ENCODE results near the gene DSTN.

The DSTN gene

DNA sequence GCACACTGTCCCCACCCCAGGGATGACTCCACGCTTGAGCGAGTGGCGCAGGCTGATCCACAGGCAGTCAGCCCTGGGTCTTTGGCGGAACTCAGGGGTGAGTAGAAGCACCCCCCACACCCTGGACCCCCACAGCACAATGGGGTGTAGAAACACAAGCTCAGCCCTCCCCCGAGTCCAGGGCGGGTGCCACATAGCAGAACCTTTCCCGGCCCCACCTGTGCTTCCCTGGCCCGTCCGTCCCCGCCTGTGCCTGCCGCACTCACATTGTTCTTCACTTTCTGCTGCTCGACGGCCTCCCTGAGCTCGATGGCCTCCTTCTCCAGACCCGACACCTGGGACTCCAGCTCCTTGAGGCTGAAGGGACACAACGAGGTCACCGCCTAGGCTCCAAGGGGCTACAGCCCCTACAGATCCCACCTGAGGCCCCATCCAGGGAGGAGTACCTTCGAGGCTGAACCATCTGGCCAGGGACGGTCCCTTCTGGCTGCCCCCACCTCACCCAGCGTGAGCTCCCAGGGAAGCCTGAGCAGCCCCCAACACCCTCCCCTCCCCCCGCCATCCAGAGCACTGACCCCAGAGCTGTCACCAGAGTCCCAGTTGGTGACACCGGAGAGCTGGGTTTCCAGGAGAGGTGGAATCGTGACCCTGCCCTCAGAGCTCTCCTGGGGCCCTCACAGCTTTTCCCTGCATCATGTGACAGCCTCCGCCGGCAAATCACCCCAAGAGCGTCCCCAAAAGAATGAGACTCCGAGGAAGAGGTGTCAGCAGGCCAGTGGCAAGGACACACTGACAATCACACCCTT is 55.6 kb downstream of the DSTN start:
- DNase-seq: no peak

DNA sequence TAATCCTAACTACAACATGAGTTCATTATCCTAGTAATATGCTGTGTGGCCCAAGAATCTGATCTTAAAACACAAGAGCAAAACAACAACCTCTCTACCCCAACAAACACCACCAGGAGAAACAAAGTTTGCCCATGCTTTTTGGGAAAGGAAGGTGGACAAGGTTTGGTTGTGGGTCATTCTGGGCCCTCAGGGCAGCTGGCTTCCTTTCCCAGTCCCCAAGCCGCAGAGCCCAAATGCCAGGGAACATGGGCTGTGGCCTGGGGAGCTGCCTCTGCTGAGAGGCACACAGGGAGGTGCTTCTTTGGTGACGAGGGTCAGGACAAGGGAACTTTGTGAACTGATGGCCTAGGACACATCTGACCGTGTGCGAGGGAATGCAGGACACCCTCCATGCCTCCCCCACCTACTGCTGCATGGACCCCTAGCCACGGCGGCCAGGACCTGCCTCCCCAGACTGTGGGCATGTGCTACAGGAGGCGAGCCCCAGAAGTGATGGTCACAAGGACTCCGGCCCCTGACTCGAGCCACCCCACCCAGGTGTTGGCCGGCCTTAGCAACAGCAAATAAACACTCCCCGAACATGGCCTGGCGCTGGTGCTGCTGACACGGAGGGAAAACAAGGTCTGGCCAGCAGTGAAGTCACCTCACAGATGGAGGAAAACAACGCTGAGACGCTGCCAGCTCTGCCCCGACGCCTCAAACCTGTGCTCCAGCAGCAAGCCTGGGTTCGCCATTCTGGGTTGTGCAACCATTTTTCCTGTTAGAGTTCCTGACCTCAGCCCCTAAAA is 56.5 kb downstream of the DSTN start:
- DNase-seq: no peak

DNA sequence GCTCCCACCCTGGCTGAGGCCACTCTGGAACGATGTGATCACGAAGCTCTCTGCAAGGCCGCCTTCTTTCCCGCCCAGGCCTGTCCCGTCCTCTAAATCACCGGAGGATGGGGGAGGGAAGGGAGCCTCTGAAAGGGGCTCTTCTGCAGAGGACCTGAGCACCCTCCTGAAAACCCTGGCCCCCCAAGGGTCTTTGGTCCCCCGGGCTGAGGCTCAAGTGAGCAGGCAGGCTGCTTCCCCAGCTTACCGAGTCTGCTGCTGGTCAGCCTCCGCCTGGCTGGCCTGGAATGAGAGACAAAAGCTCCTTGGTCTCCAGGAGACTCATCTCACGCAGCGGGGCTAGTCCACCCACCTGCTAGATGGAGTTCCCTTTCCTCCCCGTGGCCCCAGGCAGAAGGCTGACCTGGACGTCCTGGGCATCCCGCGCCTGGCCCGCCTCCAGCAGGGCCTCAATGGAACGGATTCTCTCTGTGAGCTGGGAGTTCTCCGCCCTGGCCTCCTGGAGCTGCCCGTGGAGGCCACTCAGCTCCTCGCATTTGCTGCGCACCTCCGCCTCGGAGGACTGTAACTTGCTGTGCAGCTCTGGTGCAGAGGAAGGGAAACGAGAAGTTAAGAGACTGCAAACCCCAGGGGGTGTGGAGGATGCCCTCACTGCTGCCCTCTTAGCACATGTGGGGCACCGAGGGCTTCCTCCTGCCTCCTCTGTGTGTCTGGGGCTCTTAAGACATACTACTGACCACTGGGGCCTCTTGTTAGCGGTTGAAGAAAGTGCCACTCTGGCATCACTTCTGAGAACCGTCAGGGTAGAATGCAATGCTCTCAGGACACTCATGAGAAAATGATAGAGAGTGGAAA is 57.5 kb downstream of the DSTN start:
- no peak for DNase-seq

DNA sequence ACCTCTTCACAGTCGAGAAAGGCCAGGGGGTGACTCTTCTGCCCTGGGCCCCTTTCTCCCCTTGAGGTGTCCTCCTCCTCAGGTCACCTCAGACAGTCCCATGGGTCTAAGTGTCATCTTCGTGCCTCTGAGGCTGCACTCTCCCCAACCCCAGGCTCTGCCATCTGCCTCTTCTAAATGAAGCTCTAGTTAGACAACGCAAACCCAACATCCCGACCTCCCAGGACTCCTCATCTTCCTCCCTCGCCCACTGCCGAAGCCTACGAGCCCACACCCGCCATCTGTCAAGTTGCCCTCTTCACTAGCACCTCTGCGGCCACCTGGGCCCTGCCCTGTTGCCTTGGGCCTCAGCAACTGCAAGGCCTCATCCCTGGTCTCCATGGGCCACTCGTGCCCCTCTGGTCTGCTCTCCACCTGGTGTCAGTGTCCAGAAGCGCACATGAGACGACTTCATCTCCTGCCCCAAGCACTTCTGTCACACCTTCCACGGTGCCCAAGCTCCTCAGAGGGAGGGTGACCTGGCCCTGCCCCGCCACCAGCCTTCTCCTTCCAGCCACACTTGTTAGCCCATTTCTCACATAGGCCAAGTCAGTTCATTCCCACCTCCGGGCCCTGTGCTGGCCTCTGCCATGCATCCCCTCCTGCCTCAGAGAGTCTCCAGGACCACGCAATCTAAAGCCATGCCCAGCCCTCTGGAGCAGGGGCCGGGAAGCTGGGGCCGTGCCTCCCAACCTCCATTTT is 58.4 kb downstream of the DSTN start:
- no peak for DNase-seq

DNA sequence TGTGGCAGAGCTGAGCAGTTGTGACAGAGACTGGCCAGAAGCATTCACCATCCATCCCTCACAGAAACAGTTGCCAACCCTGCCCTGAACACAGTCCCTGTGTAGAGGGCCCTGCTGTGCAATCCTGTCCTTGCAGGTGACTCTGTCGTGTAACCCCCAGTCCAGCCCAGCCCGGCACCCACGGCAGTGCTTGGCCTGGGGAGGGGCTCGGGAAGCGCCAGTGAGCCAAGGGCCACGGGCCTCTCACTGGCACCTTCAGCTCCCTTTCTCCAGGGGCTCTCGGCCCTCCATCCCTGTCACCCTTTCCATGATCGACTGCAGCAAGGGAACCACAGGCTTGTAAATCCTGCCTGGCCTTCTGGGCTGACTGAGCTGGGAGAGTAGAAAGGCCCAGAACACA is 59.1 kb downstream of the DSTN start:
- no peak for DNase-seq

DNA sequence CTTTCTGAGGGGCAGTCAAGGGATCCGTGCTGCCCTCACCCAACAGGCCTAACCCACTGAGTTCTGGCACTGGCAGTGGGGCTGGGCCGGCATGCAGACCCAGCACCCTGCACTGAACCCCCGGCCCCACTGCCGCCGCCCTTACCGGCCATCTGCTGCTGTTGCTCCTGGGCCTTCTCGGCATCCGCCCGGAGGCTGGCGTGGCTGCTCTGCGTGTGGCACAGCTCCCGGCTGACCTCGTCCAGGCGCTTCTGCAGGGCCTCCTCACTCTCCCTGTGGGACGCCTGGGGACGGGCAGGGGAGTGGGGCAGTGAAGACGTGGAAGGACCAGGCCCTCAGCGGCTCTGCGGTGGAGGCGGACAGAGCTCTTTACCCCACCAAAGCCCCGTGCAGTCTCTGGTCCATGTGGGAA is 59.8 kb downstream of the DSTN start:
- no peak for DNase-seq

DNA sequence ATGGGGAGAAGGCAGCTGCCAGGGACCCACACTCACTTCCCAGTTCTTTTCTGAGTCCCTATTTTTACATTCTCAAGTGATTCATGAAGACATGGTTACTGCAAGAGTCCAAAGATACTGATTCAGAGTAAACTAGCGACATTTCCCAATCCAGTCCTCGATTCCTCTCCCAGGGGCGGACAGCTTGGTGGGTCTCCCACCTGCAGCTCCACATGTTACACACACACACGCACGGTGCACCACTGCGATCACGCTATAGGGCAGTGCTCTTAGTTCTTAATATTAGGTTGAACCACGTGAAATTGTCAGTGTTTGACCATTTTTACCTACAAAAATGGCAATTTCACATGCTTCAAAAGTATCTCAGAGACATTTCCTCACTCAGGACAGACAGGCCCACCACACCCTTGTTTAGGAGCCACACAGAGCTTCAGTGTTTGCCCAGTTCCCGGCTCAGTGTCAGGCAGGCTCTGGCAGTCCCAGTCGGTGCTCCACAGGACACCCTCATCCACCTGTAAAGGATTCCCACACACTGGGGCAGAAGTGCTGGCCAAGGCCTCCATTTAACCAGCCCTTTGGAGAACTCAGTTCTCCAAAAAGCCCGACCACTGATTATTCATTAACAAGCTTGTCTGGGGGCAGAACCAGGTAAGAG is 60.4 kb downstream of the DSTN start:
- DNase-seq: no peak

DNA sequence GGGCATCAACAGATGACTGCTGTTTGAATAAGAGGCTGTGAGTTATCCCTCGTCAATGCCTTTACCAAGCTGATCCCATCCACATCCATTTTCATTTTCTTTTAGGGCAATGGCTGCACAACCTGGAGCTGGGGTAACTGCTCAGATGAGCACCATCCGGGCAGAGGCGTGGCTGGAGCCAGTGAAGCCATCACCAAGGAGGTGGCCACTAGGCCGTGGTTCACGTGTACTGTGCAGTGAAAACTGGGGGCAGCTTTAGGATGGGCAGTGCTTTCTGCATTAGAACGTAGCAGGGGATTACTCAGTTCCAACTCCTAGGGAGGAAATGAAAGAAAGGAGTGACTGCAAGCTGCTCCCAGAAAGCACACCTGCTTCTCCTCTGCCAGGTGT is 60.9 kb downstream of the DSTN start:
- no peak for DNase-seq

DNA sequence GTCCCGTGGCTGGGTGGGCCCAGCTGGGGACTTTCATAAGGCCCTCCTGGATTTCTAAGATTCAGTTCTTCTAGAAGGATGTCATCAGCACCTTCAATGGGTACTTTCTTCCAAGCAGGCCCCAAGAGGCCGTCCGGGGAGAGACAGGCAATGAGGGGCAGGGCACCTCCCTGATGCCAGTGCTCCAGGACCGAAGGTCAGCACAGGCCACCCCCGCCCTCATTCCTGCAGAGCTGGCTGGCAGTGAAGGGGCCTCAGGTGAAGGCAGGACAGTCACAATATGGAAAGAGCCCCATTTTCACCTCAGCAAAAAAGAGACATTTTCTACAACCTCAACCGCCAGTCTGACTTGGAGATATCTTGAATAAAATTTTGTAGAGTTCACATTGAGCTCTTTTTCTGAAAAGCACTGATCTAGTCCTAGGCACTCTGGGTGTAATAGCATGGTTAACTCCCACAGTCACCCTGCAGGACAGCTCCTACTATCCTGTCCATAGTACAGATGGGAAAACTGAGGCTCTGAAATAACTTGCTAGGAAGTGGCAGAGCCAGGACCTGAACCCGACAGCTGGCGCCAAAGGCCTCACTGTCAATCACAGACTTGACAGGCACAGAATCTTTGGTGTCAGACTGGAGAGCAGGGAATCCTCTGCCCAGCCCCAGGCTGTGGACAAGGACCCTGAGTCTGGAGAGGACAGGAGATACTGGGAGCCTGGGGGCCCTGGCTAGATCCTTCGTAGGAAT is 61.9 kb downstream of the DSTN start:
- no peak for DNase-seq

DNA sequence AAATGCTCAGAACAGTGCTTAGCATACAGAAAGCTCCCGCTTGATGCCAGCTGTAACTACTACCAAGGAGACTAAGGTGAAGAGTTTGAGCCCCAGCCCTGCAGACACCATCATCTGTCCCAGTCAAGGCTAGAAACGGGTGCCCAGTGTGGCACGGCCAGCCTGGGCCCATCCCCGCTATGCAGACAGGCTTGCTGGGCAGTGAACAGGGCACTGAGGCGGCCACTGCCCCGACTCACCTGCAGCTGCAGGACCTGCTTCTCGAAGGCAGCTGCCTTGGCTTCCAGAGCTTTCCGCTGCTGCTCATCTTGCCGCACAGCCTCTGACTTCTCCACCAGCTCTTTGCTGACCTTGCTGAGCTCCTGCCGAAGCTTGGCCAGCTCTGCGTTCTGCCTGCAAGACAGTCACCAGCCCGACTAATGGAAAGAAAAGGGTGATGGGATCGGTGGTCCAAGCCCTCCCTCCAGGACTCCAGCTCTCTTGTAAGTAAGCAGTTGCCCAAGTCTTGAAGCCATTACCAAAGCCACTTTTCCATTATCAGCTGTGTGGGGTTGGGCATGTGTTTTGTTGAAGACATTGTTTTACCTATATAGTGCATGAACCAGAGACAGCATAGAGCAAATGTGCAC is 63.5 kb downstream of the DSTN start:
- no peak for DNase-seq

DNA sequence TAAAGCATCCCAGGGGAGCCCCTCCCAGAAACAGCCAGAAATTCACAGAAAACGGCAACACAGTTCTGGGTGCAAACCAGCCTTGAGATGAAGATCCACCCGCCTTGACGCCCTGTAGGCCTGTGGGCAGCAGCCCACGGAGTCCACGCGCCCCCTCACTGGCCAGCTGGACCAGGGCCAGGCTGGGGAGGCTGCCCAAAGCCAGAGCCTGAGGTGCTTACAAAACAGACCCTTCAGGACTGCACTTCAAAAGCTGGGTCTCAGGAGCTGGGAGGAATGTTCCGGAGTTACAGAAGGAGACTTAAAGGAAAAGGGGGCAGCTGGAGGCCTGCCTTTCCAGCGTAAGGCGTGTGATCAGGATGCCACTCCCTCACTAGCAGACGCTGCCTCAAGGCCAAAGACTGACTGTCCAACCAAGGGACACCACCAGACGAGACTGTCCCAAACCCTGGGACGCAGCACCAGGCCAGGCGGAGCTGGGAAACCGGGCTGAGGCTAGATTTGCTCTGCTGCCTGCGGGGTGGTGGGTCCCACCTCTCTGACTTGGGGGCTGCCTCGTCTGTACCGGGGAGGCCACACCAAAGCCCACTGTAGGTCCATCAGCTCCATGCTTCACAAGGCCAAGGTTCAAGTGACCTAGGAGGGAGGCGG is 64.1 kb downstream of the DSTN start:
- DNase-seq: no peak

DNA sequence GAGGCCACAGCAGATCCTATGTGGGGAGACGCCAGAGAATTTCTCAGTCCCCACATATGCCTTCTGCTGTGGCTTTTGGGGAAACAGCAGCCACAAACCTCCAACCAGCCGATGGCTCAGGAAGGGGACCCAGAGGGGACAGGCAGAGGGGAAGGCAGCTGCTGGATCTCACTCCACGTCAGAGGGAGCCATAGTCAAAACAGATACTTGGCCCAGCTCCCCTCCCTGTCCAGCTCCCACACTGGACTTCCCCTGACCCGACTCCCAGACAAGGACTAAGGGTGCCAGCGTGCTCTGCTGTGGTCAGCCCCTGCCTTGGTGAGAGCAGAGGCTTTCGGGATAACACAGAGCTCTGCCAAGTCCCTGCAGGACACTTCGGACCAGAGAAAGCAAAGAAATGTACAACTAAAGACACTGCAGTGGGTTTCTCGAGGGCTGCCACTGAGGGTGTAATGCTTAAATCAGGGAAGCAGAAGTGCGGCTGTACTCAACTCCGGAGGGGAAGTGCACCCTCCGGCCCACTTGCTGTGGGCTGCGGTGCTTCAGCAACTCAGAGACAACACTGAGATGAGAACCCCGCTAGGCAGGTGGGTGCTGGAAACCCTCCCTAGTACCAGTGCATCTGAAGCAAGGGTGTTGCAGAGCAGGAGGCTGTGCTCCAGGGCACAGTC is 64.9 kb downstream of the DSTN start:
- no peak for DNase-seq

DNA sequence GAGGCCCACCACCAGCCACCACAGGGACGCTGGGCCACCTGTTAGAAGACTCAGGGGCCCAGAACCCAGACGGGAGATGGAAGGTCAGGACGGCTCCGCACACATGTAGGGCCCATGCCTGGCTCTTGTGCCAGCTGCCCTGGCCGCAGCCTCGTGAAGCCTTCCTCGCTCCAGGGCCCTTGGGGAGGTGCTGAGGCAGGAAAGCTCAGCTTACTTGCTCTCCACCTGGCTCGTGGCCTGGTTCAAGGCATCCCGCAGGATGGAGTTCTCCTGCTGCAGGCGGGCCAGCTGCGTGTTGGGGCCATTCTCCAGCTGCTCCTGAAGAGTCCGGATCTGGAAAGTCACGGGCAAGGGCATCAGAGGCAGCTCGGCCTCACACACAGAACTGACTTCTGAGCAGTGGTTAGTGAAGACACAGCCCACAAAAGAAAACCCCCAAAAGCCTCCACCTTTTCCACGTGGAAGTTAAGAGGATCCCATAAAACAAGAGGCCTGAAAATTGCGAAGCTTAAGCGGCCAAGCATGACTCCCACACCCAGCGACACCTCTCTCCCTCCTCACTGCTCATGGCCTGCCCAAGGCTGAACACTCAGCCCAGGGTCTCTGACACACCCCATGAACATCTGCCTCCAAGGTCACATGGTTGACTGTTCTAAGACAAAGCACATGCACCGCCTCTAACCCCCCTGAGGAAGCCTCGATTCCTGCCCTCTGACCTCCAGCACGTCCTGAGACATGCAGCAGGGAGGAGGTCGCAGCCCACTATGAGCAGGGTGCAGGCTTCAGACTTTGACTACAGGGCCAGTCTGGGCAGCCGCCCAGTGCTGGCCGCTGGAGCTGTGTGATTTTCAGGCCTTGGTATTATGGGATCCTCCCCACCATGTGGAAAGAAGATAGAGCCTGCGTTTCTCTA is 65.7 kb downstream of the DSTN start:
- DNase-seq: no peak

DNA sequence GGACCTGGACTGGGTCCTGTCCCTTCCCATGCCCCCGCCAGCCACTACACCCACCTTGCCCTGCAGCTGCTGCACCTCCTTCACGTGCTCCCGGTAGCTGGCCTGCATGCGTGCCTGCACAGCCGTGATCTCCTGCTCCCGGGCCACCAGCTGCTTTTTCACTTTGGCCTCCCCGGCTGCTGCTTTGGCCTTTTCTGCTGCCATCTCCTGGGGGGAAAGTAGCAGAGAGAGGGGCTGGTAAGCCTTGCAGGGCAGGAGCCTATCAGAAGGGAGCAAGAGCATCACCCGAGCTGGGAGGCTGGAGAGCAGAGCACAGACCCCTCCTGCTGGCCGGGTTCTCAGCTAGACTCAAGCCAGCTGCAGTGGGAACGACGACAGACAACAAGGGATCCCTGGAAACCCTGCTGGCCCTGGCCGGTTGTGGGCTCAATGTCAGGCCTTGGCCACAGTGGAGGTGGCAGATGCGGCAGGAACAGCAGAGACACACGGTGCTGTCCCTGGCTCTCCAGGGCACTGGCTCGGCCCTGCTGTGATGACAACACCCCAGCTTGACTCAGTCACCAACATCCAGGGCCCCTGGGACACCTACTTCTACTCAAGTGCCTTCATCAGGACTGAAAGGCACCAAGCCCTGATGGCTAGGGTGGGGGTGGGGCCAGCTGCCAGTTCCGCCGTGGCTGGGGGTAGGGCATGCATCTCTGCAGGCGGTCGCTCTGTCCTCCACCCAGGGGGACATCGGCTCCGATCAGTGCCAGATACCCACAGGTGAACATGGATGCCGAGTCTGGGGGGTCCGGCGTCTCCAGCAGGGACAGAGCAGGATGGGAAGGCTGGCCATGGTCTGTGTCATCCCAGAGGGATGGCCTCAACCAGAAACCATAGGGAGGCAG is 66.9 kb downstream of the DSTN start:
- no peak for DNase-seq

DNA sequence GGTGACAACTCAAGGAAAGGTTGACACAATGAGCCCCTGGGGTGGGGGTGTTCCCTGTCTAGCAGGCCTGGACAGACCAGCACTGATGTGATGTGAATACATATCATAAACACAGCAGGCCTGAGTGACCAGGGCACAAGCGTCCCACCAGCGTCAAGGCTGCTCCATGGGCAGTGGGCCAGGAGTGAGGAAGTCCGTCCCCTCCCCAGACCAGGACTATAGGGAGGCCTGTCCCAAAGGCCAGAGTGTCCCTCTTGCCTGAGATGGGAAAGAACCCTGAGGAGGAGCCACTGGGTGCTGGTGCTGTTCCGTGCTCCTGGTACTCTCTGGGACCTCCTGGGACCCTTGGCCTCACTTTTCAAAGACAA is 67.5 kb downstream of the DSTN start:
- no peak for DNase-seq

DNA sequence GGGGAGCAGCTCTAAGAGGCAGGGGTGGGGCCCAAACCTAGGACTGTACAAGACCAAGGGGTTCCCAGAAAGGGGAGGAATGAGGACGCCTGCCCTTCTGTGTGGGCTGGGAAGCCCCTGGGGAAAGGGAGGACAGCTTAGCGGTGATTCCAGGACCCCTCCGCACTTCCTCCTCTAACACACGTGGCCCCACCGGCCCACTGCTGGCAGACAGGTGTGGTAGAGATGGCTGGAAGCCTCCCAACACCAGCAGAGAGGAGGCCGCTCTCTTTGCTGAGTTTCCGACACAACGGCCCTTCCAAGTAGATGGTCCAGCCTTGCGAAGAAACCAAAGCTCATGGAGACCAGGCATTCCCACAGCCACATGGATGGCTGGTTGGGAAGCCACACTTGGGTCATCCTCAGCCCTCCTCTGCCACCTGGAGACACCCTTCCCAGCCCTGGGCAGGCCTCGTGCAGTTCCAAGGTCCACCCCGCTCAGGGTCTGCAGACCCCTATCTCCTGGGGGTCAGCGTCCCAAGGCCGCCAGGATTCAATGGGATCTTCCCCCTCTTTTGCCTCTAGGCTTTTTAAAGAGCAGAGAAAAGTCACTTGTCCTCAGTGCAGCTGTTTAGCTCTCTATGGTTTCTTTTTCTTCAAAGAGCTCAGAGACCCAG is 68.2 kb downstream of the DSTN start:
- DNase-seq: no peak

DNA sequence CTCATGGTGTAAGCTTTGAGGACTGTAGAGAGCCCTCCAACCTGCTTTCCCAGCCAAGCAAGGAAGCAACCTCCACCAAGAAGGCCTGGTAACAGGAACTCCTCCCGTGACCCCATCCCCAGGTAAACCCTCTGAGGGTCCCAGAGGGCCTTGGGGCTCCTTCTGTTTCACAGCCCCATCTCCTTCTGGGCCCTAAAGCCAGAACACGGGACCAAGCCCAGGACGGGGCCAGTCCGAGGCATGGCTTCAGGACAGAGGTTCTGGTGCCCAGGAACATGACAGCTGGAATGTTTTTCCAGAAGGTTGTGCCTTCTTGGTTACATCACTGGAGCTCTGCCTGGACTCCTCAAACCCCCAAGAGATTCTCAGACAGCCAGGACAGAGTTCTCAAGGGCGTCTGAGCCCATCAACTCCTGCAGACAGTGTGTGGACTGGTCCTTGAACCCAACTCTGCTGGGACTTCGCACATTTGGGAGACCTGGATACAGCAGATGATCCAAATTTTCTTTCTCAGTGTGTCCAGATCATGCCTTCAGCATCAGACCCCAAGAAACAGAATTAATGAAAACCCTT is 69.0 kb downstream of the DSTN start:
- DNase-seq: no peak
